Measurements from ENCODE around the gene DNAAF1.

Gene DNAAF1

GRCh38 chr16:84197466-84198128 is 52.5 kb downstream of the DNAAF1 start:
- no peak overlapping the region for H2BK12ac ChIP-seq (ENCODE audit: low read length)
- WGBS (ENCODE audit: extremely low coverage, insufficient coverage, insufficient read length): no CpG with 5 or more reads among the region's 14 CpGs
- H4K8ac ChIP-seq (ENCODE audit: low read depth, low read length): no peak overlapping the region
- H3K4me1 ChIP-seq (ENCODE audit: control insufficient read depth in 1 of 2, insufficient read depth in 2 of 2, low read length in 2 of 2): peaks cover 2 to 3% of the 10 kb centered on the region in 2 experiments
- H3K4me2 ChIP-seq (ENCODE audit: low read length): no peak overlapping the region
- H3K79me1 ChIP-seq (ENCODE audit: low read length): no peaks in the 10 kb centered on the region
- no peaks in the 10 kb centered on the region for H3K36me3 ChIP-seq (ENCODE audit: control insufficient read depth in 1 of 2, insufficient read depth in 2 of 2, low read length in 2 of 2)
- no peak overlapping the region for H3K18ac ChIP-seq (ENCODE audit: low read length)
- H3K4ac ChIP-seq (ENCODE audit: low read depth, low read length): no peak overlapping the region
- no peak overlapping the region for H3K27ac ChIP-seq (ENCODE audit: low read depth, low read length)
- no peak overlapping the region for H3K23ac ChIP-seq (ENCODE audit: low read length)
- H3K79me2 ChIP-seq (ENCODE audit: control insufficient read depth, insufficient read depth, low read length, poor library complexity): no peaks in the 10 kb centered on the region
- no peak overlapping the region for H2AK5ac ChIP-seq (ENCODE audit: low read length)
- no peak overlapping the region for H2BK5ac ChIP-seq (ENCODE audit: low read depth, low read length, poor library complexity)
- H3K14ac ChIP-seq (ENCODE audit: low read length): no peak overlapping the region
- no peaks in the 10 kb centered on the region for H3K9me3 ChIP-seq (ENCODE audit: insufficient read depth, low read depth, low read length)
- H2BK120ac ChIP-seq (ENCODE audit: insufficient read depth, low read length, poor library complexity): no peak overlapping the region
- H3K27me3 ChIP-seq (ENCODE audit: insufficient read depth, low read length): no peaks in the 10 kb centered on the region
- no peak overlapping the region for H4K91ac ChIP-seq (ENCODE audit: low read depth, low read length)
- no peak for DNase-seq
- no peak overlapping the region for H4K12ac ChIP-seq (ENCODE audit: low read depth, low read length)
- no peak overlapping the region for H2AFZ ChIP-seq (ENCODE audit: insufficient read depth, low read length, poor library complexity)
- H3K4me3 ChIP-seq (ENCODE audit: low read depth, low read length): no peak overlapping the region
- no peak overlapping the region for H3K9ac ChIP-seq (ENCODE audit: low read length)

GRCh38 chr16:84198401-84198800 is 53.3 kb downstream of the DNAAF1 start:
- H2BK12ac ChIP-seq (ENCODE audit: low read length): no peak overlapping the region
- H3K4me1 ChIP-seq (ENCODE audit: control insufficient read depth in 1 of 2, insufficient read depth in 2 of 2, low read length in 2 of 2): peaks cover 2 to 3% of the 10 kb centered on the region in 2 experiments
- H3K14ac ChIP-seq (ENCODE audit: low read length): no peak overlapping the region
- no peaks in the 10 kb centered on the region for H3K79me1 ChIP-seq (ENCODE audit: low read length)
- no peak overlapping the region for H3K27ac ChIP-seq (ENCODE audit: low read depth, low read length)
- H2AFZ ChIP-seq (ENCODE audit: insufficient read depth, low read length, poor library complexity): no peak overlapping the region
- H3K79me2 ChIP-seq (ENCODE audit: control insufficient read depth, insufficient read depth, low read length, poor library complexity): no peaks in the 10 kb centered on the region
- no peak overlapping the region for H4K91ac ChIP-seq (ENCODE audit: low read depth, low read length)
- H2AK5ac ChIP-seq (ENCODE audit: low read length): no peak overlapping the region
- H3K27me3 ChIP-seq (ENCODE audit: insufficient read depth, low read length): no peaks in the 10 kb centered on the region
- H3K4ac ChIP-seq (ENCODE audit: low read depth, low read length): no peak overlapping the region
- no peak overlapping the region for H3K4me2 ChIP-seq (ENCODE audit: low read length)
- H3K9me3 ChIP-seq (ENCODE audit: insufficient read depth, low read depth, low read length): no peaks in the 10 kb centered on the region
- H2BK5ac ChIP-seq (ENCODE audit: low read depth, low read length, poor library complexity): no peak overlapping the region
- no peak overlapping the region for H2BK120ac ChIP-seq (ENCODE audit: insufficient read depth, low read length, poor library complexity)
- no peak overlapping the region for H3K23ac ChIP-seq (ENCODE audit: low read length)
- WGBS (ENCODE audit: extremely low coverage, insufficient coverage, insufficient read length): no CpG with 5 or more reads among the region's 10 CpGs
- no peak overlapping the region for H3K9ac ChIP-seq (ENCODE audit: low read length)
- DNase-seq: no peak
- H3K4me3 ChIP-seq (ENCODE audit: low read depth, low read length): no peak overlapping the region
- H4K8ac ChIP-seq (ENCODE audit: low read depth, low read length): no peak overlapping the region
- H3K18ac ChIP-seq (ENCODE audit: low read length): no peak overlapping the region
- H4K12ac ChIP-seq (ENCODE audit: low read depth, low read length): no peak overlapping the region
- no peaks in the 10 kb centered on the region for H3K36me3 ChIP-seq (ENCODE audit: control insufficient read depth in 1 of 2, insufficient read depth in 2 of 2, low read length in 2 of 2)

DNA sequence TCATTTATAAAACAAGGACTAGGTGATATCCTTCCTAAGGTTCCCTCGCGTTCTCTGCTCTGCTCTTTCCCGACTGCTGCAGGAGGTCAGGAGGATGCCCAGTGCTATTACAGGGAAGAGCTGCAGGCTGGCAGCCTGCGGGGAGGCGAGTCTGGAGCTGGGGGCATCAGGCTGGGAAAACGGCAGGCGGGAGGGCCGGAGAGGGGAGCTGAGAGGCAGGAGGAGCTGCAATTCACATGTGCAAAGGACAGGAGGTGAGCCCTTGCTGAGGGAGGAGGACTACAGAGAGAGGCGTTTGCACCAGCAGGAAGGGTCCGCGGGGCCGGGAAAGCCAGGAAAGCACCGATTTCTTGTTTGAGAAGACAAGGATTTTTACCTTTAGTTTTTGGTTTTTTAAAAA is 54.0 kb downstream of the DNAAF1 start:
- Histone ChIP-seq H3K4me3 (ENCODE audit: low read depth, low read length) (no peak overlapping the region), H3K18ac (ENCODE audit: low read length) (no peak overlapping the region), H3K27me3 (ENCODE audit: insufficient read depth, low read length) (no peaks in the 10 kb centered on the region), H3K79me2 (ENCODE audit: control insufficient read depth, insufficient read depth, low read length, poor library complexity) (no peaks in the 10 kb centered on the region), H3K36me3 (ENCODE audit: control insufficient read depth in 1 of 2, insufficient read depth in 2 of 2, low read length in 2 of 2) (no peaks in the 10 kb centered on the region), H2AK5ac (ENCODE audit: low read length) (no peak overlapping the region), H4K8ac (ENCODE audit: low read depth, low read length) (no peak overlapping the region), H4K91ac (ENCODE audit: low read depth, low read length) (no peak overlapping the region), H2BK120ac (ENCODE audit: insufficient read depth, low read length, poor library complexity) (no peak overlapping the region), H3K4me1 (ENCODE audit: control insufficient read depth in 1 of 2, insufficient read depth in 2 of 2, low read length in 2 of 2) (peaks cover 2 to 3% of the 10 kb centered on the region in 2 experiments), H3K27ac (ENCODE audit: low read depth, low read length) (no peak overlapping the region), H4K12ac (ENCODE audit: low read depth, low read length) (no peak overlapping the region), H3K79me1 (ENCODE audit: low read length) (no peaks in the 10 kb centered on the region), H3K9me3 (ENCODE audit: insufficient read depth, low read depth, low read length) (no peaks in the 10 kb centered on the region), H3K23ac (ENCODE audit: low read length) (no peak overlapping the region), H2AFZ (ENCODE audit: insufficient read depth, low read length, poor library complexity) (no peak overlapping the region), H3K4me2 (ENCODE audit: low read length) (no peak overlapping the region), H3K14ac (ENCODE audit: low read length) (no peak overlapping the region), H2BK5ac (ENCODE audit: low read depth, low read length, poor library complexity) (no peak overlapping the region), H3K9ac (ENCODE audit: low read length) (no peak overlapping the region), H3K4ac (ENCODE audit: low read depth, low read length) (no peak overlapping the region), H2BK12ac (ENCODE audit: low read length) (no peak overlapping the region)
- DNase-seq: no peak
- WGBS (ENCODE audit: extremely low coverage, insufficient coverage, insufficient read length): no CpG with 5 or more reads among the region's 13 CpGs

- H2BK120ac ChIP-seq (ENCODE audit: insufficient read depth, low read length, poor library complexity): no peak overlapping the region
- H3K23ac ChIP-seq (ENCODE audit: low read length): no peak overlapping the region
- H4K91ac ChIP-seq (ENCODE audit: low read depth, low read length): no peak overlapping the region
- no peak overlapping the region for H2BK5ac ChIP-seq (ENCODE audit: low read depth, low read length, poor library complexity)
- peaks cover 2 to 3% of the 10 kb centered on the region in 2 experiments for H3K4me1 ChIP-seq (ENCODE audit: control insufficient read depth in 1 of 2, insufficient read depth in 2 of 2, low read length in 2 of 2)
- no peak overlapping the region for H2AK5ac ChIP-seq (ENCODE audit: low read length)
- H3K18ac ChIP-seq (ENCODE audit: low read length): no peak overlapping the region
- H3K36me3 ChIP-seq (ENCODE audit: control insufficient read depth in 1 of 2, insufficient read depth in 2 of 2, low read length in 2 of 2): no peaks in the 10 kb centered on the region
- H3K9ac ChIP-seq (ENCODE audit: low read length): no peak overlapping the region
- H3K4me3 ChIP-seq (ENCODE audit: low read depth, low read length): no peak overlapping the region
- no peak overlapping the region for H4K12ac ChIP-seq (ENCODE audit: low read depth, low read length)
- no peak overlapping the region for H3K14ac ChIP-seq (ENCODE audit: low read length)
- no peaks in the 10 kb centered on the region for H3K79me2 ChIP-seq (ENCODE audit: control insufficient read depth, insufficient read depth, low read length, poor library complexity)
- WGBS (ENCODE audit: extremely low coverage, insufficient coverage, insufficient read length): no CpG with 5 or more reads among the region's 10 CpGs
- H2BK12ac ChIP-seq (ENCODE audit: low read length): no peak overlapping the region
- H3K4ac ChIP-seq (ENCODE audit: low read depth, low read length): no peak overlapping the region
- peak in 1 of 2 donors; percentile 26 for DNase-seq
- H3K79me1 ChIP-seq (ENCODE audit: low read length): no peaks in the 10 kb centered on the region
- no peaks in the 10 kb centered on the region for H3K9me3 ChIP-seq (ENCODE audit: insufficient read depth, low read depth, low read length)
- H2AFZ ChIP-seq (ENCODE audit: insufficient read depth, low read length, poor library complexity): no peak overlapping the region
- H3K4me2 ChIP-seq (ENCODE audit: low read length): no peak overlapping the region
- no peak overlapping the region for H3K27ac ChIP-seq (ENCODE audit: low read depth, low read length)
- H4K8ac ChIP-seq (ENCODE audit: low read depth, low read length): no peak overlapping the region
- no peaks in the 10 kb centered on the region for H3K27me3 ChIP-seq (ENCODE audit: insufficient read depth, low read length)
Observed at GRCh38 chr16:84199861-84200260, 54.8 kb downstream of the DNAAF1 start.
